ENCODE results near the gene SLC22A23.

Gene SLC22A23

DNA sequence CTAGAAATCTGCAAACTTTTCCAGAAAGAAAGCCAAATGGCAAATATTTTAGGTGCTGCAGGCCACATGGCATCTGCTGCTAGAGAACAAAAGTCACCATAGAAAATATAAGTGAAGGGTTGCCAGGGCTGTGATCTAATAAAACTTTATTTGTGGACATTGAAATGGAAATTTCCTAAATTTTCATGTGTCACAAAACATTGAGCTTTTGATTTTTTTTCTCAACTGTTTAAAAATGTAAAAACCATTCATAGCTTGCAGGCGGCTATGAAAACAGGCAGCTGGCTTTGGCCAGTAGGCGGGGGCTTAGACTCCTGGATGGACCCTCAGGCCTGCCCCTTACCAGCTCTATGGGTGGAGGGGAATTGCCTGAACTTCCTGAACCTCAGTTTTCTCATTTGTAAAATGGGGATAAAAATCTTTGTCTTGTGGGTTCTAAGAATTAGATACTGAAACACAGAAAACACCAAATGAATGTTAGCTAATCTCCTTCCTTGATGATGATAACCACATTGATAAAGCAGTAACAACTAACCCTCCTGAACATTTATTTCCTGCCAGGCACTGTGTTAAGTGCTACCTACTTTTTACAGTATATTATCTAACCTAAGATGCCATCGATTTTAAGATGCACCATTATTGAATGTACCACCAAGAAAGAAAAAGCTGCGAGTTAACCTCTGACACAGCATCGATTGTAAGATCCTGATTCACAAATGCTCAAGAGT is 85.5 kb downstream of the SLC22A23 start:
- DNase-seq (ENCODE audit: low read depth), result no peak
- H3K4me3 ChIP-seq (ENCODE audit: low read length), result no peak overlapping the region
- TF ChIP-seq, protein P1, sequence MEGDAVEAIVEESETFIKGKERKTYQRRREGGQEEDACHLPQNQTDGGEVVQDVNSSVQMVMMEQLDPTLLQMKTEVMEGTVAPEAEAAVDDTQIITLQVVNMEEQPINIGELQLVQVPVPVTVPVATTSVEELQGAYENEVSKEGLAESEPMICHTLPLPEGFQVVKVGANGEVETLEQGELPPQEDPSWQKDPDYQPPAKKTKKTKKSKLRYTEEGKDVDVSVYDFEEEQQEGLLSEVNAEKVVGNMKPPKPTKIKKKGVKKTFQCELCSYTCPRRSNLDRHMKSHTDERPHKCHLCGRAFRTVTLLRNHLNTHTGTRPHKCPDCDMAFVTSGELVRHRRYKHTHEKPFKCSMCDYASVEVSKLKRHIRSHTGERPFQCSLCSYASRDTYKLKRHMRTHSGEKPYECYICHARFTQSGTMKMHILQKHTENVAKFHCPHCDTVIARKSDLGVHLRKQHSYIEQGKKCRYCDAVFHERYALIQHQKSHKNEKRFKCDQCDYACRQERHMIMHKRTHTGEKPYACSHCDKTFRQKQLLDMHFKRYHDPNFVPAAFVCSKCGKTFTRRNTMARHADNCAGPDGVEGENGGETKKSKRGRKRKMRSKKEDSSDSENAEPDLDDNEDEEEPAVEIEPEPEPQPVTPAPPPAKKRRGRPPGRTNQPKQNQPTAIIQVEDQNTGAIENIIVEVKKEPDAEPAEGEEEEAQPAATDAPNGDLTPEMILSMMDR (conservative IDR thresholded peaks at IDR 0.05; ENCODE audit: low read length), result no peak

DNA sequence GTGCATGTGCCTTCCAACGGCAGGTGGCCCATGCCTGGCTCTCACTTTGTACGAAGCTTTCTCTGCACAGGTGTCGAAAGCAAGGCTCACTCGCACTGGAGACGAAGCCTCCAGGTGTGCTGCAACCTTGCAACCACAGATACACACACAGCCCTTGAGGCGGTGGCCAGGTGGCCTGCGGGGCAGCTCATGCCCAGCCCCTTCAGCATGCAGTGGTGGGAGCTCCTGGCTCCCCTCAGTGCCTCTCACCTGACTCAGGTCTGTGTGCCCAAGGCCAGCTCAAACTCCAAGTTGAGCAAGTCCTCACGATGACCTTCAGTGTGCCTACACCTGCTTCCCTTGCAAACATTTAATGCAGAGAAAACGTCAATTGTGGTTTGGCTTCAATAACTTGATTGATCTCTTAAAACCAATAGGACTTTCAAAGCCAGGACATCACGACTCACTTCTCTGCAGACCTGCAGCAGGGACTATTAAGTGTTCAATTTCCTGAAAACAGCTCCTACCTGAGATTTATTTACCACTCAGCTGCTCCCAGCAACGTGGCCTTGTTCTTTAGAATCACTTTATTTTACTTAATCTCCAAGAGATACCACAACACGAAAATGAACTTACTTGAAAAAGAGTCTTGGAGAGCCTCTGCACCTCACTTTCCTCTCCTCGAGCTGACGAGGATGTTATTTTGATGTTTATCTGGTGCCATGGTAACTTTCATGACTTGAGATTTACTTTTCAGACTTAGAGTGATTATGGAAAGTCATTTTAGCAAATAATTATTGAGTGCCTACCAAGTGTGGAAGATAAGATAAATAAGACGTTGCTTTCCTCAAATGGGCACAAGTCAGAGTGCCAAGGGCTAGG is 86.3 kb downstream of the SLC22A23 start:
- TF ChIP-seq, protein P1 (conservative IDR thresholded peaks at IDR 0.05; ENCODE audit: low read length), result no peak
- H3K4me3 ChIP-seq (ENCODE audit: low read length), result no peak overlapping the region
- no peak for DNase-seq (ENCODE audit: low read depth)

DNA sequence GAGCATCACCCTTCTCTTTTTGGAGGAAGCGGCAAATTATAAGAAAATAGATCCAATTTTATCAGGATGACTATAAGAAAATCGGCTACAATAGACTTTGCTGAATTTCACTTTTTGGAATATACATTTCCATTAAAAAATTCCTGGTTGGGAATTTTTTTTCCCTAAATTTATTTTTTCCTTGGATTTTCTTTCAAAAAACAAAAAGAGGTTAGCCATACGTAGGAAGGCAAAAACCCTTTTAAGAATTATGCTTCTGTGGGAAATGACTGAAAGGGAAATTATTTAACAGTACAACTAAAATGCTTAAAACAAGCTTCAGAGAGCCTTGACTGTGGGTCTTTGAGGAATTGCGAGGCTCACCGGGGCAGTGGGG is 86.9 kb downstream of the SLC22A23 start:
- TF ChIP-seq, protein P1 (conservative IDR thresholded peaks at IDR 0.05; ENCODE audit: low read length), result no peak
- DNase-seq (ENCODE audit: low read depth), result no peak
- no peak overlapping the region for H3K4me3 ChIP-seq (ENCODE audit: low read length)

DNA sequence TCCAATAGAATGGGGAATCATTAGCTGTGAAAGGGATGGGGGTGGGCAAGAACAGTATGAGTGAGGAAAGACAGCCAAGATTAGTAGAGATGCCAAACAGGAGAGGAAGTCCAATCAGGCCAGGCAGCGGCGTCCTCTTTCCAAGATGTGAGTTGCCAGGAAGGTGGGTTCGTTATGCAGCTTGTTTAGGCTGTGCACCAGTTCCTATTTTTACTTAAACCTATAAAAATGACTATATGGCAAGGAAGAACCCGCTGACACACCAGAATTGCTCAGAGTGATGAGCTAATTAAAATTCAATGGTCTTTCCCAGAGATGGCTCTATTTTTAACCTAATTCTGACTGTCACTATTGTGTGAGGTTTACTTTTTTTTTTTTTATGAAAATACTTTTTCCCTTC is 88.2 kb downstream of the SLC22A23 start:
- no peak for DNase-seq (ENCODE audit: low read depth)
- TF ChIP-seq, protein P1 (conservative IDR thresholded peaks at IDR 0.05; ENCODE audit: low read length), result no peak
- H3K4me3 ChIP-seq (ENCODE audit: low read length), result no peak overlapping the region

DNA sequence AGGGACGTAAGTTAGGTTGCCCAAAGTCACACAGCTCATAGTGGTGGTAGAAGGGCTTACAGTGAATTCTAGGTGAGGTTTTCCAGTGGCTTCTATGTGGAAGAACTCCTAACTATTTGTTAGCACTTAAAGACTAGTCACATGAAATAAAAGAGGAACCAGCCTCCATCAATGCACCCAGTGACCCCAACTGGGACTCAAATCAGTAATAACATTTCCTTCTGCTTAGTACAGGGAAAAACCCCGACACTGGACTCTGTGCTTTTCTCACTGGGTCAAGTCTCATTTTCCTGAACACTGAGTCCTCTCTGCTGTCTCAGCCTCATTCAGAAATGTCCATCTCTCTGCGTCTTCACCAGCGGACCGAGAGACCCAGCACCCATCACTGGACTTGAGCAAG is 89.2 kb downstream of the SLC22A23 start:
- DNase-seq (ENCODE audit: low read depth), result no peak
- TF ChIP-seq, protein P1 (conservative IDR thresholded peaks at IDR 0.05; ENCODE audit: low read length), result no peak
- H3K4me3 ChIP-seq (ENCODE audit: low read length), result no peak overlapping the region

DNA sequence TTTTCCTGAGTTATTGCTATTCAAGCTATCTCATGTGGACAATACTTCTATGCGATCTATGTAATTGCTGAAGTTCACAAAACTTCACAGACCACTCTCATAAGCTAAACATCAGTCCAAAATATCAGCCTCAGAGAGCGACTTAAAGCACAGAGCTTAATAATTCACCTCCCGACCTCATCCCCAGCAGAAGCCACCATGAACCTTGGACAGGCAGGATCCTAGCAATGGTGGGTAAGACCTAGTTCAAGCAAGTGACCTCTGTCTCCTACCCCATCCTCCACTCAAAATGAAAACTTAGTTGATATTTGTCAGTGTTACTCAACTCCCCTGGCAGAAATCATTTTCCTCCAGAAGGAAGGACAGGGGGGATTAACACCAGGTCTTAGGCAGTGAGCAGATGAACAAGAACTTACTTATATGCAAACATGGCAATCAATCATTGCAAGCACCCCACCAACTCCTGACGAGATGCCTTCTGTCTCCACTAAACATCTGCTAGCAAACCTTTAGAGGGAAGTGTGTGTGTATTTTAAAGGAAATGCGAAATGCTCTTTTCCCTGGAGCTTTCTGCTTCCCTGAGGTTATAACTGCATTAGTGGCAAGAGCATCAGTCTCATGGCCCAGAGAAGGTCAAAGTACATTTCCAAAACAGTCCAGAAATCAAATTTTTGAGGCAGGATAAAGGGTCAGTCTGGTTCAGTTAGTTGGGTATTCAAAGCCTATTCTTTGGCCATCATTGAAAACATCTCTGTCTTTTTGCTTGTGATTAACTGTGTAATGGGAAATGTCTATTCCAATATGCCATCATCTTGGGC is 90.0 kb downstream of the SLC22A23 start:
- H3K4me3 ChIP-seq (ENCODE audit: low read length), result no peak overlapping the region
- TF ChIP-seq, protein P1 (conservative IDR thresholded peaks at IDR 0.05; ENCODE audit: low read length), result no peak
- no peak for DNase-seq (ENCODE audit: low read depth)
